Ishikawa (cell line): ENCODE results near the gene PRKRA.

Source experiments
- CEBPB ChIP-seq: IDR thresholded peaks from 2 replicates; pipeline ENCODE4 v1.6.1; 2012
- CREB1 ChIP-seq: IDR thresholded peaks from 2 replicates; pipeline ENCODE4 v1.6.1; 2012; ENCODE audit warnings: low read depth
- EGR1 ChIP-seq: IDR thresholded peaks from 2 replicates; pipeline ENCODE4 v1.6.1; 2012
- EP300 ChIP-seq: IDR thresholded peaks from 2 replicates; pipeline ENCODE4 v1.6.1; 2012; ENCODE audit warnings: borderline replicate concordance
- FOXM1 ChIP-seq: IDR thresholded peaks from 2 replicates; pipeline ENCODE4 v1.6.1; 2012; ENCODE audit warnings: low read depth, borderline replicate concordance
- MAX ChIP-seq: IDR thresholded peaks from 2 replicates; pipeline ENCODE4 v1.6.1; 2012
- NFIC ChIP-seq: IDR thresholded peaks from 2 replicates; pipeline ENCODE4 v1.6.1; 2012
- RAD21 ChIP-seq: IDR thresholded peaks from 2 replicates; pipeline ENCODE4 v1.6.1; 2012; ENCODE audit warnings: low read depth
- TAF1 ChIP-seq: IDR thresholded peaks from 2 replicates; pipeline ENCODE4 v1.6.1; 2012; ENCODE audit warnings: low read depth, mild to moderate bottlenecking
- TCF12 ChIP-seq: IDR thresholded peaks from 2 replicates; pipeline ENCODE4 v1.6.1; 2012; ENCODE audit warnings: low read depth
- TEAD4 ChIP-seq: IDR thresholded peaks from 2 replicates; pipeline ENCODE4 v1.6.1; 2012
- YY1 ChIP-seq: IDR thresholded peaks from 2 replicates; pipeline ENCODE4 v1.6.1; 2012; ENCODE audit warnings: low read depth
- ZBTB7A ChIP-seq: IDR thresholded peaks from 2 replicates; pipeline ENCODE4 v1.6.1; 2012; ENCODE audit warnings: low read depth
- TF ChIP-seq, protein P1 (sequence below): IDR thresholded peaks from 2 replicates; pipeline ENCODE4 v1.6.1; 2012; ENCODE audit warnings: low read depth, mild to moderate bottlenecking
- TF ChIP-seq, protein P2 (sequence below): IDR thresholded peaks from 2 replicates; pipeline ENCODE4 v1.6.1; 2012

PRKRA gene

DNA sequence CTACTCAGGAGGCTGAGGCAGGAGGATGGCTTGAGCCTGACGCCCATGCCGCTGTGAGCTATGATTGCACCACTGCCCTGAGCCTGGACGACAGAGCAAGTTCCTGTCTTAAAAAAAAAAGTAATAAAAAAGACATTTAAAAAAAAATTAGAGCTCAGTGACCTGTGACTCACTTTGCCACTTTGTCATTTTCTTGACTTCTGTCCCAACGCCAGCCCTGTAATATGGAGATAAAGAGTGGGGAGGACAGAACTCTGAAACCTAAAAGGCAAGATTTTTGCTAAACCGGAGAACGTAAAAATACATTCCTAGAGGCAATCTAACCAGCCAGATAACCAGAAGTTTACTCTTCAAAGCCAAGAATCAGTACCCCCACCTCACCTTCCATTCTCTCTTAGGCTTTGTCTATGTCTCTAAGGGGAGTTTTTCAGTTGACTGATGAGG, 49.0 kb downstream of the PRKRA start:
- no peak for TF ChIP-seq YY1
- no peak for TF ChIP-seq ZBTB7A
- no peak for TF ChIP-seq CREB1
- no peak for TF ChIP-seq EP300
- no peak for TF ChIP-seq TEAD4
- TF ChIP-seq NFIC: no peak
- no peak for TF ChIP-seq CEBPB
- TF ChIP-seq EGR1: no peak
- TF ChIP-seq, protein P1, sequence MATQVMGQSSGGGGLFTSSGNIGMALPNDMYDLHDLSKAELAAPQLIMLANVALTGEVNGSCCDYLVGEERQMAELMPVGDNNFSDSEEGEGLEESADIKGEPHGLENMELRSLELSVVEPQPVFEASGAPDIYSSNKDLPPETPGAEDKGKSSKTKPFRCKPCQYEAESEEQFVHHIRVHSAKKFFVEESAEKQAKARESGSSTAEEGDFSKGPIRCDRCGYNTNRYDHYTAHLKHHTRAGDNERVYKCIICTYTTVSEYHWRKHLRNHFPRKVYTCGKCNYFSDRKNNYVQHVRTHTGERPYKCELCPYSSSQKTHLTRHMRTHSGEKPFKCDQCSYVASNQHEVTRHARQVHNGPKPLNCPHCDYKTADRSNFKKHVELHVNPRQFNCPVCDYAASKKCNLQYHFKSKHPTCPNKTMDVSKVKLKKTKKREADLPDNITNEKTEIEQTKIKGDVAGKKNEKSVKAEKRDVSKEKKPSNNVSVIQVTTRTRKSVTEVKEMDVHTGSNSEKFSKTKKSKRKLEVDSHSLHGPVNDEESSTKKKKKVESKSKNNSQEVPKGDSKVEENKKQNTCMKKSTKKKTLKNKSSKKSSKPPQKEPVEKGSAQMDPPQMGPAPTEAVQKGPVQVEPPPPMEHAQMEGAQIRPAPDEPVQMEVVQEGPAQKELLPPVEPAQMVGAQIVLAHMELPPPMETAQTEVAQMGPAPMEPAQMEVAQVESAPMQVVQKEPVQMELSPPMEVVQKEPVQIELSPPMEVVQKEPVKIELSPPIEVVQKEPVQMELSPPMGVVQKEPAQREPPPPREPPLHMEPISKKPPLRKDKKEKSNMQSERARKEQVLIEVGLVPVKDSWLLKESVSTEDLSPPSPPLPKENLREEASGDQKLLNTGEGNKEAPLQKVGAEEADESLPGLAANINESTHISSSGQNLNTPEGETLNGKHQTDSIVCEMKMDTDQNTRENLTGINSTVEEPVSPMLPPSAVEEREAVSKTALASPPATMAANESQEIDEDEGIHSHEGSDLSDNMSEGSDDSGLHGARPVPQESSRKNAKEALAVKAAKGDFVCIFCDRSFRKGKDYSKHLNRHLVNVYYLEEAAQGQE: no peak
- no peak for TF ChIP-seq TCF12
- no peak for TF ChIP-seq FOXM1
- TF ChIP-seq, protein P2, sequence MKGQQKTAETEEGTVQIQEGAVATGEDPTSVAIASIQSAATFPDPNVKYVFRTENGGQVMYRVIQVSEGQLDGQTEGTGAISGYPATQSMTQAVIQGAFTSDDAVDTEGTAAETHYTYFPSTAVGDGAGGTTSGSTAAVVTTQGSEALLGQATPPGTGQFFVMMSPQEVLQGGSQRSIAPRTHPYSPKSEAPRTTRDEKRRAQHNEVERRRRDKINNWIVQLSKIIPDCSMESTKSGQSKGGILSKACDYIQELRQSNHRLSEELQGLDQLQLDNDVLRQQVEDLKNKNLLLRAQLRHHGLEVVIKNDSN: no peak
- TF ChIP-seq RAD21: no peak
- no peak for TF ChIP-seq TAF1
- TF ChIP-seq MAX: no peak

GRCh38 chr2:178397002-178397605, 53.9 kb downstream of the PRKRA start:
- TF ChIP-seq, protein P1: no peak
- TF ChIP-seq TAF1: no peak
- TF ChIP-seq EGR1: no peak
- no peak for TF ChIP-seq CEBPB
- TF ChIP-seq YY1: no peak
- TF ChIP-seq RAD21: peak; percentile 39; the same call in 1 of the 2 replicates

DNA sequence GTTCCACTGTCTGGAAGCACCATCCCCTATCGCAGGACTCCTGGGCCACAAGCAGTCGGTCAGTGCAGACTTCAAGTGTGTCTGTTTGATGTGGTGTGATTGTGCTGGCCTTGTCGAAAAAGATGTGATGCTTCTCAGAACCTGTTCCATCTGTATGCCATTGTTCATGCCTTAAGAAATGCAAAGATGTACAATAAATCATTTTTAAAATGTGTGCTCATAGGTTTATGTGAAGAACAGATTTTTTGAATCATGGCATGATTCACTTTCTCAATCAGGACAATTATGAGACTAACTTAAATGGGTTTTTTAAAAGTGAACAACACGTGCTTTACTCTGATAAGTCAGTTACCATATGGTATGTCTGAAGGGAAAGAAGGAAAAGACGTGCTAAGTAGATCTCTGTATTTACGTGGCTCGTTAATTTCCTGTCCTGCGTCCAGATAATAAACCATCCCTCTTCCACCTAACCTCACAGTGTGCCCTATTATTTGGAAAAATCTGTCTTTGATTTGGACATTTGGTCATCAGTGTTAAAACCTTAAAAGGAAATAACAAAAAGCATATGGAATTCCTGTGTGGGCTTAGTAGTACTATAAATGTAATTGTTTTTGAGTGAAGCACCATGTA, 54.9 kb downstream of the PRKRA start:
- TF ChIP-seq, protein P1: no peak
- TF ChIP-seq CREB1: no peak
- TF ChIP-seq YY1: no peak
- TF ChIP-seq, protein P2: no peak
- no peak for TF ChIP-seq CEBPB

DNA sequence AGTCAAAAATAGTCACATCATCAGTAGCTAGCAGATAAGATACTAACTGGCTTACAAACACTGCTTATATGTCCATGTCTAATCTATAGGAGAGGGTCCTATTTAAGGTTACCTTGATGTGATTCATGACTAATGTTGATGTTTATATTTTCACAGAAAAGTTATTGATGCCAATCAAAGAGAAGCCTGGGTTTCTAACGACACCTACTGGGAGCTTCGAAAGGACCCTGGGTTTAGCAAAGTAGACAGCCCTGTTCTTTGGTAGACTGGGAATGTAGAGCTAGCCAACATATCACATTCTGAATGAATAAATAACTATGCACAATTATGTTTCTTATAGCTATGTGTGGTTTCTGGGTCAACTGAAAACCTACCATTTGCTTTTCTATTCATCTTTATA, 55.7 kb downstream of the PRKRA start:
- TF ChIP-seq TAF1 (no peak), CREB1 (no peak), TEAD4 (no peak), ZBTB7A (no peak), TCF12 (no peak), YY1 (no peak), FOXM1 (no peak), MAX (no peak), NFIC (no peak), EP300 (no peak), RAD21 (no peak), EGR1 (no peak), CEBPB (no peak)
- TF ChIP-seq, protein P1: no peak
- TF ChIP-seq, protein P2: no peak
